ENCODE measurements around the gene CHIT1. TPM values are rescaled to one million over a fixed set of nuclear protein-coding genes. Genes with fewer than 3 reads are reported as not detected.

CHIT1 gene
- total RNA-seq, 4 donors from 2014 or later: 0.45 to 9.0 (median 1.2) TPM; not detected in 1

DNA sequence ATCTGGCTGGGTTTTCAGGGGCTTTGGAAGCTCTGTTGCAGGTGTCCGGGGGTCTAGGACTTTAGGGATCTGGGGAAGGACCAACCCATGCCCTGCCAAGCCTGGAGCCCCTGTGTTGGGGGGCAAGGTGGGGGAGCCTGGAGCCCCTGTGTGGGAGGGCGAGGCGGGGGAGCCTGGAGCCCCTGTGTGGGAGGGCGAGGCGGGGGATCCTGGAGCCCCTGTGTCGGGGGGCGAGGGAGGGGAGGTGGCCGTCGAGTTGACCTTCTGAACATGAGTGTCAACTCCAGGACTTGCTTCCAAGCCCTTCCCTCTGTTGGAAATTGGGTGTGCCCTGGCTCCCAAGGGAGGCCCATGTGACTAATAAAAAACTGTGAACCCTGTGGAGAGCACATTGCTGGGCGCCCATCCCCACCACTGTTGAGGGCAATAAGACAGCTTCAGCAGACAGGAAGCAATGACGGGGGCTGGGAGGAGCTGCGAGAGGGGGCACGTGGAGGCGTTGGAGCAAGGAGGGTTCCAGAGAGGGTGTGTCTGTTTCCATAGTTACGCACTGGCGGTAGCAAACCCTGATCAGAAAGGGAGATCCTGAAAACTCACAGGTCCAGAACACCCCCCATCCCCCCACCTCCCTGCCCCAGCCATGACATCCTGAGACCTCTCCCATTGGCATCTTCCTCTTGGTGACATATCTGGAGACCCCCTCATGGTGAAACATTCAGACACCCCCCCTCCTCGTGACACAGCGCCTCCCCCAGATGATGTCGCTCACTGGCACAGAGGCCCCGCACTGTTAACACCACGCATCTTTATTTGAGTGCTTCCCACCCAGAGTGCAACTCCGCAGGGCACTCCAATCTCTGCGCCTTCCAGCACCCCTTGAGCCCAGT is 62.2 kb downstream of the CHIT1 start:
- 81 to 86% methylated on average over 14 to 22 of the region's 23 CpGs for WGBS, 2 donors
- no peak overlapping the region for H3K27ac ChIP-seq
- H3K4me1 ChIP-seq: no peaks in the 10 kb centered on the region
- H3K4me3 ChIP-seq (replicated peaks in 1 of 3): no peak overlapping the region
- H3K27me3 ChIP-seq: no peaks in the 10 kb centered on the region
- no peaks in the 10 kb centered on the region for H3K9me3 ChIP-seq
- H3K36me3 ChIP-seq: no peaks in the 10 kb centered on the region
- intact Hi-C loops (cut with DNase I): no loop called here
- TF ChIP-seq POLR2A (IDR thresholded peaks at IDR 0.05) (no peak), CTCF (IDR thresholded peaks at IDR 0.05) (no peak)
- no peak for DNase-seq

DNA sequence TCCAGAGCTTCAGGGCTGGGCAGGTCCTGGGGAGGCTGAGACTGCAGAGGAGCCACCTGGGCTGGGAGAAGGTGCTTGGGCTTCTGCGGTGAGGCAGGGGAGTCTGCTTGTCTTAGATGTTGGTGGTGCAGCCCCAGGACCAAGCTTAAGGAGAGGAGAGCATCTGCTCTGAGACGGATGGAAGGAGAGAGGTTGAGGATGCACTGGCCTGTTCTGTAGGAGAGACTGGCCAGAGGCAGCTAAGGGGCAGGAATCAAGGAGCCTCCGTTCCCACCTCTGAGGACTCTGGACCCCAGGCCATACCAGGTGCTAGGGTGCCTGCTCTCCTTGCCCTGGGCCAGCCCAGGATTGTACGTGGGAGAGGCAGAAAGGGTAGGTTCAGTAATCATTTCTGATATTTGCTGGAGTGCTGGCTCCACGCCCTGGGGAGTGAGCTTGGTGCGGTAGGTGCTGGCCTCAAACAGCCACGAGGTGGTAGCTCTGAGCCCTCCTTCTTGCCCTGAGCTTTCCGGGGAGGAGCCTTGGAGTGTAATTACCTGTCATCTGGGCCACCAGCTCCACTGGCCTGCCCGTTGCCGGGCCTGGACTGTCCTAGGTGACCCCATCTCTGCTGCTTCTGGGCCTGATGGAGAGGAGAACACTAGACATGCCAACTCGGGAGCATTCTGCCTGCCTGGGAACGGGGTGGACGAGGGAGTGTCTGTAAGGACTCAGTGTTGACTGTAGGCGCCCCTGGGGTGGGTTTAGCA is 63.1 kb downstream of the CHIT1 start:
- intact Hi-C loops (cut with DNase I): no loop called here
- TF ChIP-seq POLR2A (IDR thresholded peaks at IDR 0.05) (no peak), CTCF (IDR thresholded peaks at IDR 0.05) (peak in 1 of 6 experiments; percentile 5)
- WGBS, 2 donors: 82 to 88% methylated on average over 6 to 11 of the region's 14 CpGs
- peak; percentile 35 to 42 for DNase-seq
- Histone ChIP-seq H3K4me3 (replicated peaks in 1 of 3) (no peak overlapping the region), H3K27me3 (no peaks in the 10 kb centered on the region), H3K9me3 (no peaks in the 10 kb centered on the region), H3K27ac (no peak overlapping the region), H3K36me3 (no peaks in the 10 kb centered on the region), H3K4me1 (peaks cover 1 to 2% of the 10 kb centered on the region in 2 donors)

Other genes with a start within 250 kb of the CHIT1 start
- 10 to 100 TPM; 71.0 to 93.9 (median 84.2) TPM for gene TMEM183A, start 222.3 kb downstream of the CHIT1 start, total RNA-seq
- gene PPFIA4, start 203.2 kb downstream of the CHIT1 start, total RNA-seq: 1 to 10 TPM in 3 of 4 donors, under 1 TPM in 1; 0.54 to 3.0 (median 2.1) TPM
- not detected for gene MYOG, start 143.7 kb downstream of the CHIT1 start, total RNA-seq
- 10 to 100 TPM in 2 of 4 donors, 1 to 10 TPM in 1, under 1 TPM in 1; 0.94 to 25.6 (median 6.8) TPM for gene ADORA1, start 101.9 kb downstream of the CHIT1 start, total RNA-seq
- gene MYBPH, start 53.8 kb downstream of the CHIT1 start, total RNA-seq: under 1 TPM in 2 of 4 donors, not detected in 2; 0.11 to 0.75 TPM
- gene CHI3L1, start 43.0 kb downstream of the CHIT1 start, total RNA-seq: 10 to 100 TPM in 1 of 4 donors, 1 to 10 TPM in 3; 1.2 to 42.9 (median 4.4) TPM
- gene BTG2, start 75.8 kb upstream of the CHIT1 start, total RNA-seq: 10 to 100 TPM; 41.9 to 82.1 (median 51.9) TPM
- gene FMOD, start 121.4 kb upstream of the CHIT1 start, total RNA-seq: 100 to 1,000 TPM in 3 of 4 donors, 10 to 100 TPM in 1; 67.7 to 173 (median 111) TPM
- gene PRELP, start 246.1 kb upstream of the CHIT1 start, total RNA-seq: 10 to 100 TPM; 17.5 to 86.1 (median 35.4) TPM